Upper lobe of left lung (tissue), 6 donors: Measurements from ENCODE around the gene TMF1. TPM values are rescaled to one million over a fixed set of nuclear protein-coding genes. Genes with fewer than 3 reads are reported as not detected.

Experiments
- ATAC-seq, 2 donors: fragments of 200-7000 bp; cut with Tn5 transposase; one replicate each; pipeline ENCODE4 v1.9.1; 2022; ENCODE audit warnings: mild to moderate bottlenecking in 2 of 2, moderate library complexity in 2 of 2; ENCODE audit not compliant: low FRiP score in 2 of 2
- DNase-seq, 2 donors: peaks; one replicate each; pipeline ENCODE4 v3.0.0-alpha.2; 2019 to 2020
- H3K27ac ChIP-seq, 4 donors: fragments of 200-600 bp; sonication (generic); one replicate each; pipeline ENCODE4 v1.5.1; 2016 to 2019
- H3K27me3 ChIP-seq, 4 donors: fragments of 200-600 bp; sonication (generic); one replicate each; pipeline ENCODE4 v1.5.1; 2017 to 2019
- H3K36me3 ChIP-seq, 4 donors: fragments of 200-600 bp; sonication (generic); one replicate each; pipeline ENCODE4 v1.5.1; 2016 to 2019
- H3K4me1 ChIP-seq, 4 donors: fragments of 200-600 bp; sonication (generic); one replicate each; pipeline ENCODE4 v1.5.1; 2018 to 2019
- H3K4me3 ChIP-seq, 4 donors: fragments of 200-600 bp; sonication (generic); one replicate each; pipeline ENCODE4 v1.5.1; 2017 to 2019; ENCODE audit warnings: mild to moderate bottlenecking in 2 of 4, moderate library complexity in 1 of 4
- H3K9me3 ChIP-seq, 4 donors: fragments of 200-600 bp; sonication (generic); one replicate each; pipeline ENCODE4 v1.5.1; 2018 to 2019
- CTCF ChIP-seq, 6 experiments: fragments of 450-650 bp in 4 of 6; fragments of 200-600 bp in 2 of 6; sonication (generic) in 2 of 6; IDR thresholded peaks; one replicate each; pipeline ENCODE4 v1.5.1; 2016 to 2019; ENCODE audit warnings: antibody characterized with exemption in 6 of 6
- EP300 ChIP-seq, 4 donors: sonication (generic); formaldehyde crosslinking; IDR thresholded peaks; one replicate each; pipeline ENCODE4 v1.5.1; 2017; ENCODE audit warnings: antibody characterized with exemption in 4 of 4, control low read depth in 2 of 4
- POLR2A ChIP-seq, 4 donors: fragments of 450-650 bp; IDR thresholded peaks; one replicate each; pipeline ENCODE4 v1.5.1; 2016 to 2017; ENCODE audit warnings: antibody characterized with exemption in 4 of 4, mild to moderate bottlenecking in 2 of 4
- POLR2AphosphoS5 ChIP-seq, 2 donors: sonication (generic); formaldehyde crosslinking; IDR thresholded peaks; one replicate each; pipeline ENCODE4 v1.5.1; 2017; ENCODE audit warnings: antibody characterized with exemption in 2 of 2
- WGBS, 2 donors: methylation state at CpG; one replicate each; pipeline ENCODE4 v1.1.5; 2017 to 2018; 5-methylcytosine and 5-hydroxymethylcytosine counted together
- total RNA-seq, 6 donors: library from RNA; depleted of rRNA in 4 of 6; stranded (reverse); fragments of >200 nt in 4 of 6; gene quantifications; one replicate each; pipeline versions ENCODE4 v1.1.0 to v1.2.1, GENCODE V29; 2016 to 2021
- donor health status: DM: no; HTN: no; CAD: no; lungs with moderate emphysema.
- donor health status: DM: no; HTN: yes; CAD: no; lungs with severe emphysema.

The TMF1 gene
- total RNA-seq, 6 donors from 2014 or later: 30.2 to 212 (median 53.0) TPM

- WGBS, 2 donors: 77 to 79% methylated on average over 4 of the region's 4 CpGs
- Histone ChIP-seq H3K4me3 (no peak overlapping the region), H3K27ac (no peak overlapping the region), H3K36me3 (peaks cover 4 to 54% (median 12%) of the 10 kb centered on the region in 4 donors), H3K27me3 (no peaks in the 10 kb centered on the region), H3K9me3 (no peaks in the 10 kb centered on the region), H3K4me1 (no peaks in the 10 kb centered on the region)
- no peak for TF ChIP-seq POLR2A (IDR thresholded peaks at IDR 0.05)
- TF ChIP-seq CTCF (IDR thresholded peaks at IDR 0.05): no peak
- TF ChIP-seq POLR2AphosphoS5 (IDR thresholded peaks at IDR 0.05): no peak
- no peak for TF ChIP-seq EP300 (IDR thresholded peaks at IDR 0.05)
- ATAC-seq (no peak), DNase-seq (no peak)
Measured at GRCh38 chr3:69066121-69066520, 14.0 kb upstream of the TMF1 start.

- 90 to 92% methylated on average over 6 of the region's 6 CpGs for WGBS, 2 donors
- H3K36me3 ChIP-seq: peaks cover 10 to 54% (median 19%) of the 10 kb centered on the region in 4 donors
- no peak for TF ChIP-seq POLR2AphosphoS5 (IDR thresholded peaks at IDR 0.05)
- no peak for TF ChIP-seq CTCF (IDR thresholded peaks at IDR 0.05)
- no peak for TF ChIP-seq POLR2A (IDR thresholded peaks at IDR 0.05)
- no peak for TF ChIP-seq EP300 (IDR thresholded peaks at IDR 0.05)
- no peak overlapping the region for H3K27ac ChIP-seq
- no peak for ATAC-seq
- DNase-seq: no peak
- no peaks in the 10 kb centered on the region for H3K27me3 ChIP-seq
- no peaks in the 10 kb centered on the region for H3K4me1 ChIP-seq
- no peak overlapping the region for H3K4me3 ChIP-seq
- H3K9me3 ChIP-seq: no peaks in the 10 kb centered on the region
Measured at GRCh38 chr3:69065318-69065964, 13.3 kb upstream of the TMF1 start.

GRCh38 chr3:69063636-69064035 lies 11.5 kb upstream of the TMF1 start:
- no peaks in the 10 kb centered on the region for H3K9me3 ChIP-seq
- DNase-seq: no peak
- H3K4me1 ChIP-seq: no peaks in the 10 kb centered on the region
- TF ChIP-seq CTCF (IDR thresholded peaks at IDR 0.05) (no peak), POLR2AphosphoS5 (IDR thresholded peaks at IDR 0.05) (no peak), EP300 (IDR thresholded peaks at IDR 0.05) (no peak), POLR2A (IDR thresholded peaks at IDR 0.05) (no peak)
- no peak overlapping the region for H3K4me3 ChIP-seq
- H3K27ac ChIP-seq: no peak overlapping the region
- peaks cover 10 to 57% (median 23%) of the 10 kb centered on the region in 4 donors for H3K36me3 ChIP-seq
- 67 to 77% methylated on average over 2 of the region's 2 CpGs for WGBS, 2 donors
- ATAC-seq: no peak
- no peaks in the 10 kb centered on the region for H3K27me3 ChIP-seq

GRCh38 chr3:69059688-69060087 lies 7.6 kb upstream of the TMF1 start:
- Histone ChIP-seq H3K27me3 (no peaks in the 10 kb centered on the region), H3K9me3 (no peaks in the 10 kb centered on the region), H3K36me3 (peaks cover 13 to 85% (median 26%) of the 10 kb centered on the region in 4 donors), H3K4me1 (no peaks in the 10 kb centered on the region), H3K27ac (no peak overlapping the region), H3K4me3 (no peak overlapping the region)
- DNase-seq (no peak), ATAC-seq (no peak)
- no peak for TF ChIP-seq CTCF (IDR thresholded peaks at IDR 0.05)

GRCh38 chr3:69058947-69059224 lies 6.8 kb upstream of the TMF1 start:
- DNase-seq: no peak
- no peak for TF ChIP-seq POLR2A (IDR thresholded peaks at IDR 0.05)
- Histone ChIP-seq H3K27me3 (no peaks in the 10 kb centered on the region), H3K4me1 (no peaks in the 10 kb centered on the region), H3K27ac (no peak overlapping the region), H3K9me3 (no peaks in the 10 kb centered on the region), H3K4me3 (no peak overlapping the region), H3K36me3 (peaks cover 13 to 92% (median 28%) of the 10 kb centered on the region in 4 donors)
- WGBS, 2 donors: 84 to 89% methylated on average over 2 of the region's 2 CpGs
- no peak for ATAC-seq
